Glomerular endothelial cell (primary cell): ENCODE results near the gene TMC4. TPM values are rescaled to one million over a fixed set of nuclear protein-coding genes. Genes with fewer than 3 reads are reported as not detected.

ENCODE experiments used
- DNase-seq: peaks from one replicate; pipeline ENCODE4 v3.0.0-alpha.2; 2011; ENCODE audit warnings: low read depth, low spot score; ENCODE audit errors: extremely low read depth
- total RNA-seq: library from RNA; depleted of rRNA; stranded (reverse); fragments of >200 nt; gene quantifications from 2 replicates; pipeline ENCODE4 v1.2.3, GENCODE V29; 2015

Gene TMC4
- total RNA-seq, 1 donor from 2014 or later, result not detected

GRCh38 chr19:54158812-54159351, 14.1 kb downstream of the TMC4 start:
- no peak for DNase-seq

DNA sequence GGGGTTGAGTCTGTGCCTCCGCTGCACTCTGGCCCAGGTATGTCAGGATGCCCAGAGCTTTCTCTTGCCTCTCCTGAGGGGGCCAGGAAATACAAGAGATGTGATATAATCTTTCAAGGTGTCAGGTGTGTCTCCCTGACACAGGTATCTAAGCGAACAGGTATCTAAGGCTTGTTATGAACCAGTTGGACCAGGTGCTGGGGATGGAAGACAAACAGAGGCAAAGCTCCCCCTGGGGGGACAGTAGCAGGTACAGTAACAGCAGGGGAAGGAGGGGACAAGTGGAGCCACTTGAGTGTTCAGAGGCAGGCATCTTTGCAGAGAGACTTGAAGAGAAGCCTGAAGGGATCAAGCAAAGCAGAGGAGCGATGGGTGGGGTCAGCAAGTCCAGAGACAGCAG, 16.0 kb downstream of the TMC4 start:
- DNase-seq, result no peak

DNA sequence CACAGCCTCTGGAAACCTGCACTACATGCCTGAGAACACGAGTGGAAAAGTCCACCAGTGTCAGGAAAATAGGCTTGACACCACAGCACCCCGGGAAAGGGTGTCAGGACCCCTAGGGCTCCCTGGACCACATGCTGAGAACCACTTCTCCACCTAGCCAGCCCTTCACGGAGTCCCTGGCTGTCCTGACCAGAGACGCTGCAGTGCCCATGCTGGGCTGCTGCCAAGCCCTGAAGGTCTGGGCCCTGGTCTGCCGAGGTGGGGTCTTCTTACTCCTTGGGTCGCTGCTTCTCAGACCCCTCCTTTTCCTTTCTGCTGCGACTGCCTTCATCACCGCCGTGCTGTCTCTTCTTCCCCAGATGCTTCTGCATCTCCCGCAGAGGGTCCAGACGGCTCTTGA, 16.5 kb downstream of the TMC4 start:
- no peak for DNase-seq

- no peak for DNase-seq
These were observed 17.3 kb downstream of the TMC4 start for GRCh38 chr19:54155694-54156093.

GRCh38 chr19:54154603-54155345, 18.2 kb downstream of the TMC4 start:
- DNase-seq, result no peak

GRCh38 chr19:54153731-54154326, 19.1 kb downstream of the TMC4 start:
- DNase-seq, result no peak

- DNase-seq, result no peak
These were observed 20.0 kb downstream of the TMC4 start for GRCh38 chr19:54152878-54153524.

- DNase-seq, result no peak
These were observed 20.7 kb downstream of the TMC4 start for GRCh38 chr19:54152267-54152666.

DNA sequence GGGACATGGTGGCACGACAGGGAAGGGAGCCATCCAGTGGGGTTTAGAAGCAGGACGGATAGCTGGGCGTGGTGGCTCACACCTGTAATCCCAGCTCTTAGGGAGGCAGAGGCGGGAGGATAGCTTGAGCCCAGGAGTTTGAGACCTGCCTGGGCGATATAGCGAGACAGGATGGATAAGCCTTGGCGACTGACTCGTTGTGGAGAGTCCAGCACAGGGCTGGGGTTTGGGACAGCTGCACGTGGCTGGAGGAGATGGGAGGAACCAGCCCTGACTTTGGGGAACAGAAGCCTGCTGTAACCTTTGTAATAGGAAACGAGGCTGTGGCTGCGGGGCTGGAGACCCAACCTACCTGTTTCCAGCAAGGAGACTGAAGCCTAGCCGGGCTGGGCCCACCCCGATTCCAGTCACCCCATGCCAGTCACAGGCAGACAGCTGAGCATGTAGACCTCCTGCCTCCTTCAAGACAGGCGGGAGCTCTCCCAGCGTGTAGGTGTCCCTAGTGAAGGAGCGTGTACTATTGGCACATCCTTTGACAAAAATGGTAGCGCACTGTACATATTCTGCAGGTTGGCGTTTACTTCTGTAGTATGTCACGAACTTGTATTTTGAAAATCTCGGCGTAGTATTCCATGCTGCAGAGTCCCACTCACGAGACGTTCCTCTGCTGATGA, 21.5 kb downstream of the TMC4 start:
- DNase-seq, result no peak

GRCh38 chr19:54149021-54149812, 23.7 kb downstream of the TMC4 start:
- no peak for DNase-seq

- DNase-seq, result no peak
These were observed 24.8 kb downstream of the TMC4 start for GRCh38 chr19:54148158-54148557.

DNA sequence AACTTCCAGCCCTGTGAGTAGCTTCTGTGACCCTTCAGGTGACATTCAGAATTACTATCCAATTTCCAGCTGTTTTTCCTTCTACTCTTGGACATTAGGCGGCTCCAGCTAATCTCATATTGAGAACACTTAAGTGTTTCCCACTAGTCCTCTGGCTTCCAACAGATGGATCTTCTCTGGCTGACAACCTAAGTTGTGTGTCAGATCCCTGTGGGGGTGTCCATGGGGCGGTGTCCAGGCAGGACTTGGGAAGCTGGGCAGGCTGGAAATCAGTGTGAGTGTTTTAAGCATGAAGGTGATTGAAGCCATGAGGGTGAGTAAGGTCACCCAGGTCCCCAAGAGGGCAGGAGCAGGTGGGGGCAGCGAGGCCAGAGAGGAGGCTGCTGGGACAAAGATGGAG, 25.3 kb downstream of the TMC4 start:
- no peak for DNase-seq

DNA sequence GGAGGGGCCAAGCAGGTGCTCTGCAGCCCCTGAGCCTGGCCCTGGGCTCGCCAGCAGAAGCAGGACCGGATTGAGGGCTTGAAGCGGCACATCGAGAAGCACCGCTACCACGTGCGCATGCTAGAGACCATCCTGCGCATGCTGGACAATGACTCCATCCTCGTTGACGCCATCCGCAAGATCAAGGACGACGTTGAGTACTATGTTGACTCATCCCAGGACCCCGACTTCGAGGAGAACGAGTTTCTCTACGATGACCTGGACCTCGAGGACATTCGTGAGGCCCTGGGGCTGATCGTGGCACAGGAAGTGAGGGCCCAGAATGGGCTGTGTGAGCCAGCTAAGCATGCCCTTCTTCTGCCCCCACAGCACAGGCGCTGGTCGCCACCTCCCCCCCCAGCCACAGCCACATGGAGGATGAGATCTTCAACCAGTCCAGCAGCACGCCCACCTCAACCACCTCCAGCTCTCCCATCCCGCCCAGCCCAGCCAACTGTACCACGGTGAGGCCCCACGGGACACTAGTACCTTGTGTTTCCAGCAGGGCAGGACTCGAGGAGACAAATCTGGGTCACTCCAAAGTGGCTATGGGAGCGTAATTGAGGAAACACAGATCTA, 27.3 kb downstream of the TMC4 start:
- DNase-seq, result no peak

- no peak for DNase-seq
These were observed 30.7 kb downstream of the TMC4 start for GRCh38 chr19:54142166-54142780.

DNA sequence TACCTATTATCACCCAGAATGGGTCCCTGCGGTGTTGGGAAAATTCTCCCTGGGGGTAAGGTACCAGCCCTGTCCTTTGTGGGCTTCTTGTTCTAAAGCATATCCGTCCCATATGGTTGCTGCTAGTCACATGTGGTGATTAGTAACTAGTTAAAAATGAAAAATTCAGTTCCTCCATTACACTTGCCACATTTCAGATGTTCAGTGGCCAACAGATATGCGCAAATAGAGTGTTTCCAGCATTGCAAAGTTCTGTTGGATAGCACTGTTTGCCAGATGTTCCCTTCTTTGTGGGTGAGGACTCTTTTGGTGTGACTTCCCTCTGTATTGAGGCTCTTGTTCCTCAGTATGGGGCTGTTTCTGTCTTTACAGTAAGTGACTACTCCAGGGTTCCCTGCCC, 31.6 kb downstream of the TMC4 start:
- no peak for DNase-seq

- DNase-seq, result no peak
These were observed 34.3 kb downstream of the TMC4 start for GRCh38 chr19:54138489-54139256.

DNA sequence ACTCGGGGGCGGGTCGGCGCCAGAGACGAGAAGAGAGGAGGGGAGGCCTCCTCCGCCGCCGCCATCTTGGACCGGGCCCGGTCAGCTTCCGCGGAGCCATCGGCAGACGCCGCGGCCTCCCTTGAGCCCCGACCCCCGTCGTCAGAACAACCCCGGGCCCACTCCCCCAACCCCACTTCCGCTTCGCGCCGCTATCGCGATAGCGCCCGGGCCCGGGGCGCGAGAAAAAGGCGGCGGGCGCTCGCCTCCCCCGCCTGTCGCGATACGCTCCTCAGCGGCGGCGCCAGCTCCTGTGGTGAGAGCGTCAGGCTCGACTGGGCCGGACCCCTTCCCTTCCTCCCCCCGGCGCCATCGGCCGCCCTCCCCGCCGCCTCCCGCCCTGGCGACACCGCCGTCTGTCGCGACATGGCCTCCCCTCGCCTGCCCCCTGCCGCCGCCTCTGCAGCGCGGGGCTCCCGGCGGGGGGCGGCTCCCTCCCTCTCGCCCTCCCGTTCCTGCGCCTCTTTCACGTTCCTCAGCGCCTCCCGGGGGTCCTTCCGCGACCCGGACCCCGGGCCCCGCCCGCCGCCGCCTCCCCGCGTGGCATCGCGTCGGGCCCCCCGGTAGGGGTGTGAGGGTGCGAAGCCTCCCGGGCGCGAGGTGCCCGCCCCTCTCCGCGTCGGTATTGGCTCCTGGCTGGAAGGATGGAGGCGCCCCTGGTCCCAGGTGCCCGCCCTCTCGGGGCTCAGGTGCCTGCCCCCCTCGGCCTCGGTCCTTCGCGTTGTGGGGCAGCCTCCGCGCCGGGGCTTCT, 35.1 kb downstream of the TMC4 start, which contains the start of gene CNOT3:
Gene CNOT3, plus strand, starts transcription at position 64 of the 790 bp plus-strand sequence. CDS start 5,217 bp downstream, outside the sequence.
- no peak for DNase-seq
